ENCODE data around the gene TP53TG5. TPM values are rescaled to one million over a fixed set of nuclear protein-coding genes. Genes with fewer than 3 reads are reported as not detected.

Gene TP53TG5
- polyA plus RNA-seq, 4 donors = 0.19 to 0.84 TPM; not detected in 2

DNA sequence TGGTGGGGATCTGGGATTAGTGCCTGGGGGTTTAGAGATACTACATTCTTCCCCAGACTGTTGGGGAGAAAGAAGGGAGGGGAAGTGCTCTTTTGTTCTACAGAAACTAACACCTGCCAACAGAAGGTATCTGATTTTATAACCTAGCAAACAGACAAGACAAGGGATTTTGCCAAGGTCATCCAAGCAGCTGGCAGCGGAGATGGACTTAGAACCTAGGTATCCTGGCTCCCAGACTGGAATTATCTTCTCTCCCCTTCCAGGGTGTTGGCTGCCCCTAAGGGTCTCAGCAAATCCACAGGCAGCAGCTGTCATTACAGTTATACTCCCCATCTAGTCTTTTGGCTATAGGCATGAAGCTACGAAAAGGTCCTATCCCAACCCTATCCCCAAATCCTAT, 38.3 kb downstream of the TP53TG5 start:
- FAIRE-seq (no peak), DNase-seq (no peak)
- no peaks in the 10 kb centered on the region for H3K9me3 ChIP-seq (ENCODE audit: control insufficient read depth in 2 of 2, insufficient read depth in 1 of 2, low read depth in 1 of 2, low read length in 1 of 2)
- 37 to 78% (median 50%) methylated on average over 2 of the region's 2 CpGs for WGBS, 3 donors
- H3K27ac ChIP-seq (ENCODE audit: low read depth in 1 of 3, low read length in 2 of 3) = peak overlapping the region in 2 of 3 donors; percentile 33 to 96
- H3K27me3 ChIP-seq (ENCODE audit: control insufficient read depth in 3 of 3, insufficient read depth in 3 of 3, low read length in 3 of 3) = no peaks in the 10 kb centered on the region
- H3K4me3 ChIP-seq (ENCODE audit: low read depth in 1 of 3, low read length in 3 of 3) = no peak overlapping the region
- peaks cover 14 to 79% (median 17%) of the 10 kb centered on the region in 3 donors for H3K4me1 ChIP-seq (ENCODE audit: control insufficient read depth in 3 of 3, insufficient read depth in 2 of 3, low read depth in 1 of 3, low read length in 2 of 3)
- peaks cover 3 to 69% (median 5%) of the 10 kb centered on the region in 3 donors for H3K36me3 ChIP-seq (ENCODE audit: control insufficient read depth in 3 of 3, insufficient read depth in 2 of 3, low read depth in 1 of 3, low read length in 3 of 3)

DNA sequence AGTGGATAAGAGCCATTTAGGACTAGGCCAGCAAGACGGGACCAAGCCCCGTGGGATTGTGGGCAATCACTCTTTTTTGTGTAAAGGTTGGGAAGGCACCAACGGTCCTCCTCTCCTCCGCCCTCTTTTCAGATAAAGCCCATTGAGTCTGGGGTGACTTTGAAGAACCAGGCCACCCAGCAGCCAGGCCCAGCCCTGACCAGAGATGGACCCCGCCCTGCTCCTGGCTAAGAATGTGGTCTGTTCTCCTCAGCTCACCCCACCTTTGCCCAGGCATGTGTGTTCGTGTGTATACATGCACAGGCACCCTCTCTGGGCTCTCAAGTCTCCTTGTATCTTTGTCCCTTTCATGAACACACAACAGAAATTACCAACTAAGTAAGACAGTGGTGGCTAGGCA, 39.0 kb downstream of the TP53TG5 start:
- WGBS, 3 donors = 14 to 60% (median 40%) methylated on average over 6 of the region's 6 CpGs
- peak in 1 of 2 donors; percentile 80 for DNase-seq
- Histone ChIP-seq H3K9me3 (ENCODE audit: control insufficient read depth in 2 of 2, insufficient read depth in 1 of 2, low read depth in 1 of 2, low read length in 1 of 2) (no peaks in the 10 kb centered on the region), H3K27ac (ENCODE audit: low read depth in 1 of 3, low read length in 2 of 3) (peak overlapping the region; percentile 4 to 96 (median 72)), H3K36me3 (ENCODE audit: control insufficient read depth in 3 of 3, insufficient read depth in 2 of 3, low read depth in 1 of 3, low read length in 3 of 3) (peaks cover 4 to 68% (median 5%) of the 10 kb centered on the region in 3 donors), H3K27me3 (ENCODE audit: control insufficient read depth in 3 of 3, insufficient read depth in 3 of 3, low read length in 3 of 3) (no peaks in the 10 kb centered on the region), H3K4me3 (ENCODE audit: low read depth in 1 of 3, low read length in 3 of 3) (no peak overlapping the region), H3K4me1 (ENCODE audit: control insufficient read depth in 3 of 3, insufficient read depth in 2 of 3, low read depth in 1 of 3, low read length in 2 of 3) (peaks cover 10 to 72% (median 14%) of the 10 kb centered on the region in 3 donors)
- FAIRE-seq = no peak

DNA sequence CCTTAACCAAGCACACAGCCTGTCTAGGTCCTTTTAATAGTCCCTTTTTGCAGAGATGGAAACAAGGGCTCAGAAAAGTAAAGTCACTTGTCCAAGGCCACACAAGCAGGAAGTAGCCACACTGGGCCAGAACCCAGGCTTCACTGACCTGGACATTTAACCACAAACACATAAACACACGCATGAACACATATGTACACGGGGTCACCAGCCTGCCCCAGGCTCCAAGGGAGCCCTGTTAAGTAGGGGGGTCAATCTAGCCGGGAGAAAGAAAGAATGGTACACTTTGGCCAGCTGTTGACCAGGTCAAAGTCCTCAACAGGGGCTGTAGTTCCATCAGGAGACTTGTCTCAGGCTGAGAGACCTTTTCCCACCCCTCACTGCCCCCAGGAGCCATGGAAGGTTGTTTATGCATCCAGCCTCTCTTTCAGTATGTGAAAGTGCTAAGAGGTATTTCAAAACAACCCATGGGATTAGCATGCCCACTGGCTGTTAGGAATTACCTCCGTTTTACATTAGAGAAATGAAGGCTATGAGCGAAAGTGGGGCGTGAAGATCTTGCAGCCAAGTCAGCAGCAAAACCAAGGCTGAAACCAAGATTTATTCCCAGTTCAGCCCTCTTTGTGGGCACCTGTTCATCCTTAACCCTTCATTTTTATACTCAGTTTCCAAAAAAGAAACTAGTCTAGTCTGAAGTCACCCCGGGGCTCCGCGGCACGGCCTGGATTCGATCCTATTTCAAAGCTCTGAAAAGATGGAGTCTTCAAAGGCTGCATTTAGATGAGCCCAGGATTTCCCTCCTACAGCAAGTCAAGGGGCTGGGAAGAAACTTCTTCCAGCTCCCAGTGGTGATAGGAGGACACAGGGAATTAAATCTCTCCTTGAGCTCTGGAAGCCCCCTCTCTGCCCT, 39.7 kb downstream of the TP53TG5 start:
- Histone ChIP-seq H3K4me3 (ENCODE audit: low read depth in 1 of 3, low read length in 3 of 3) (peak overlapping the region in 1 of 3 donors; percentile 11), H3K27me3 (ENCODE audit: control insufficient read depth in 3 of 3, insufficient read depth in 3 of 3, low read length in 3 of 3) (no peaks in the 10 kb centered on the region), H3K4me1 (ENCODE audit: control insufficient read depth in 3 of 3, insufficient read depth in 2 of 3, low read depth in 1 of 3, low read length in 2 of 3) (peaks cover 10 to 66% (median 14%) of the 10 kb centered on the region in 3 donors), H3K27ac (ENCODE audit: low read depth in 1 of 3, low read length in 2 of 3) (peak overlapping the region; percentile 72 to 96 (median 87)), H3K9me3 (ENCODE audit: control insufficient read depth in 2 of 2, insufficient read depth in 1 of 2, low read depth in 1 of 2, low read length in 1 of 2) (no peaks in the 10 kb centered on the region), H3K36me3 (ENCODE audit: control insufficient read depth in 3 of 3, insufficient read depth in 2 of 3, low read depth in 1 of 3, low read length in 3 of 3) (peaks cover 4 to 70% (median 5%) of the 10 kb centered on the region in 3 donors)
- WGBS, 3 donors = 36 to 73% (median 51%) methylated on average over 11 of the region's 11 CpGs
- DNase-seq (peak in 1 of 2 donors; percentile 16), FAIRE-seq (no peak)

DNA sequence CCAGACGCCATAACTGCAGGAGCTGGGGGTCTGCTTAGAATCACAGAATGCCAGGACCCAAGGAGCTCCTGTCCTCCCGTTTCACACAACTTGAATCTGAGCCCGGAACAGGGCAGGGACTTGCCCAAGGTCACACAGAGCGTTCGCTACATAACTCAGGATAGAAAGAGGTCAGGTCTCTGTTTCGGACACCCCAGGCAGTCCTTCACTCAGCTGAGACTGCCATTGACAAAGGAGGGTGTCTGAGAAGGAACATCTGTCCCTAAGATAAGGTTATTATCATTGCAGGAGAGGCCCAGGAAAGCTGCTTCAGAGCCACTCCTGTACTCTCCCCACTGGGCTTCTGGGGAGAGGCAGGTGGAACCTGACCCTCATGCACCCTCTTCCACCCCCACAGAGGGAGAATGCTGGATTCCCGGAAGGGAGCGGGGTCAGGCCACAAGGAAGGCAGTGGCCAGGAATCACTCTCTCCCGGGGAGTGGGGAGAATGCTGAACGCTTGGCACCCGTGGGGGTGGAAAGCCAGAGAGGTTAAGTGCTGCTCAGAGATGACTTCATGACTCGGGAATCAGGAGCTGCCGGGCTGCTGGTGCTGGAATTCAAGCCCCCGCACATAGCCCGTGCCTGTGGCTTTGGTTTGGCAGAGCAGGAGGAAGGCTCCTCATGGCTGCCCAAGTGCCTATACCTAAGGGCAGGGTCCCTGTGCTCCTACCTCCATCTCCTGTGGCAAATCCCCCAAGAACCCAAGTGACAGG, 40.6 kb downstream of the TP53TG5 start:
- Histone ChIP-seq H3K4me1 (ENCODE audit: control insufficient read depth in 3 of 3, insufficient read depth in 2 of 3, low read depth in 1 of 3, low read length in 2 of 3) (peaks cover 10 to 60% (median 14%) of the 10 kb centered on the region in 3 donors), H3K4me3 (ENCODE audit: low read depth in 1 of 3, low read length in 3 of 3) (peak overlapping the region in 1 of 3 donors; percentile 11), H3K27me3 (ENCODE audit: control insufficient read depth in 3 of 3, insufficient read depth in 3 of 3, low read length in 3 of 3) (no peaks in the 10 kb centered on the region), H3K36me3 (ENCODE audit: control insufficient read depth in 3 of 3, insufficient read depth in 2 of 3, low read depth in 1 of 3, low read length in 3 of 3) (peaks cover 5 to 78% (median 8%) of the 10 kb centered on the region in 3 donors), H3K27ac (ENCODE audit: low read depth in 1 of 3, low read length in 2 of 3) (peak overlapping the region; percentile 72 to 96 (median 87)), H3K9me3 (ENCODE audit: control insufficient read depth in 2 of 2, insufficient read depth in 1 of 2, low read depth in 1 of 2, low read length in 1 of 2) (no peaks in the 10 kb centered on the region)
- DNase-seq = peak; percentile 58 to 81
- WGBS, 3 donors = 14 to 44% (median 30%) methylated on average over 15 of the region's 15 CpGs
- FAIRE-seq = no peak

DNA sequence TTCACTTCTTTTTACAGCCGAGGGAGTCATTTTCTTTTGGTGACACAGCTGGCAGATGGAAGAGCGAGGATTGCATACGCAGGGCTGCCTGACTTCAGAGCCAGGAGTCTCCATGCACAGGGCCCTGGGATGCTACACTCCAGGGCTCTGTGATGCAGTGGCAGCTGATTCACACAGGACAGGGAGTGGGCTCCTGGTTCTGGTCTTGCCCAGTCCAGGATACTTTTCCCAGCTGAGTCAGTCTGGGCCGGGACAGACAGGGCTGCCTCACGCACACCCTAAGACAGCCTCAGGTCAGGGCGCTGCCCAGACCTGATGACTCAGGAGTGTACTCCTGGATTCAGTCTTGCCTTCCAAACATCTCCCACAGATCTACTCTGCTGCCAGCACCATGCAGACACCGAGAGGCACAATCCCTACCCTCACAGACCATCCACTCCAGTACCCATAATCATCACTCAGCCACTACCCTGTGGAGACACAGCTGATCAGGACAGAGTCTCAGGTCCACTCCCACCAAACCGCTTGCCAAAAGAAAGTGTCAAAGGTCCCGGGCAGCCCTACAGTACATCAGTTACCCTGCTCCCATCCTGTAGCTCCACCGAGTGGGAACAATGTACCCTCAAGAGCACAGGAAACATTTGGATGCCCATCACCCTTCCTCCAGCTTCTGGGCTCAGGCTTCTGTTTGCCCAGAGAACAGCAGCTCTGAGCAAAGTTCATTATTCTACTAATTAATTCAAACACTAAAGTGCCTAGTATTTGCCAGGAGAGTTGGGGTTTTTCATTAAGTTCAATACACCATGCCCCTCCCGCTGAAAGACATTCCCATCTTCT, 41.4 kb downstream of the TP53TG5 start:
- WGBS, 3 donors = 19 to 61% (median 37%) methylated on average over 11 of the region's 11 CpGs
- FAIRE-seq (no peak), DNase-seq (peak; percentile 53 to 86)
- H3K4me3 ChIP-seq (ENCODE audit: low read depth in 1 of 3, low read length in 3 of 3) = no peak overlapping the region
- peak overlapping the region; percentile 72 to 96 (median 87) for H3K27ac ChIP-seq (ENCODE audit: low read depth in 1 of 3, low read length in 2 of 3)
- peaks cover 5 to 79% (median 8%) of the 10 kb centered on the region in 3 donors for H3K36me3 ChIP-seq (ENCODE audit: control insufficient read depth in 3 of 3, insufficient read depth in 2 of 3, low read depth in 1 of 3, low read length in 3 of 3)
- no peaks in the 10 kb centered on the region for H3K9me3 ChIP-seq (ENCODE audit: control insufficient read depth in 2 of 2, insufficient read depth in 1 of 2, low read depth in 1 of 2, low read length in 1 of 2)
- H3K27me3 ChIP-seq (ENCODE audit: control insufficient read depth in 3 of 3, insufficient read depth in 3 of 3, low read length in 3 of 3) = no peaks in the 10 kb centered on the region
- H3K4me1 ChIP-seq (ENCODE audit: control insufficient read depth in 3 of 3, insufficient read depth in 2 of 3, low read depth in 1 of 3, low read length in 2 of 3) = peaks cover 10 to 52% (median 14%) of the 10 kb centered on the region in 3 donors

- DNase-seq (no peak), FAIRE-seq (no peak)
- Histone ChIP-seq H3K36me3 (ENCODE audit: control insufficient read depth in 3 of 3, insufficient read depth in 2 of 3, low read depth in 1 of 3, low read length in 3 of 3) (peaks cover 9 to 69% (median 21%) of the 10 kb centered on the region in 3 donors), H3K4me1 (ENCODE audit: control insufficient read depth in 3 of 3, insufficient read depth in 2 of 3, low read depth in 1 of 3, low read length in 2 of 3) (no peaks in the 10 kb centered on the region), H3K9me3 (ENCODE audit: control insufficient read depth in 2 of 2, insufficient read depth in 1 of 2, low read depth in 1 of 2, low read length in 1 of 2) (no peaks in the 10 kb centered on the region), H3K27ac (ENCODE audit: low read depth in 1 of 3, low read length in 2 of 3) (no peak overlapping the region), H3K4me3 (ENCODE audit: low read depth in 1 of 3, low read length in 3 of 3) (no peak overlapping the region), H3K27me3 (ENCODE audit: control insufficient read depth in 3 of 3, insufficient read depth in 3 of 3, low read length in 3 of 3) (no peaks in the 10 kb centered on the region)
- 95 to 98% (median 95%) methylated on average over 3 of the region's 3 CpGs for WGBS, 3 donors
These were observed 47.6 kb downstream of the TP53TG5 start for GRCh38 chr20:45330476-45330875.

GRCh38 chr20:45329497-45330319, 48.4 kb downstream of the TP53TG5 start:
- DNase-seq (no peak), FAIRE-seq (no peak)
- Histone ChIP-seq H3K36me3 (ENCODE audit: control insufficient read depth in 3 of 3, insufficient read depth in 2 of 3, low read depth in 1 of 3, low read length in 3 of 3) (peaks cover 7 to 69% (median 20%) of the 10 kb centered on the region in 3 donors), H3K9me3 (ENCODE audit: control insufficient read depth in 2 of 2, insufficient read depth in 1 of 2, low read depth in 1 of 2, low read length in 1 of 2) (no peaks in the 10 kb centered on the region), H3K27me3 (ENCODE audit: control insufficient read depth in 3 of 3, insufficient read depth in 3 of 3, low read length in 3 of 3) (no peaks in the 10 kb centered on the region), H3K27ac (ENCODE audit: low read depth in 1 of 3, low read length in 2 of 3) (no peak overlapping the region), H3K4me1 (ENCODE audit: control insufficient read depth in 3 of 3, insufficient read depth in 2 of 3, low read depth in 1 of 3, low read length in 2 of 3) (no peaks in the 10 kb centered on the region), H3K4me3 (ENCODE audit: low read depth in 1 of 3, low read length in 3 of 3) (no peak overlapping the region)
- 51 to 74% (median 63%) methylated on average over 7 of the region's 7 CpGs for WGBS, 3 donors
